D721Med (cell line): ENCODE results near the gene ZFAND2A.
"Not testable (repeated sequence)": the region's sequence is repeated elsewhere in the genome, so short reads cannot be mapped to it uniquely, and the experiment has no call there.

ENCODE experiments used
- DNase-seq: peaks from one replicate; pipeline ENCODE4 v3.0.0; 2011; ENCODE audit warnings: low spot score; ENCODE audit not compliant: insufficient read length
- FAIRE-seq: peaks from 2 replicates; lab custom pipeline; 2011; peaks lifted over from hg19 to GRCh38; lab: Jason Lieb, UNC
- TF ChIP-seq, protein P1 (sequence below): IDR thresholded peaks from 2 replicates; pipeline ENCODE4 v1.5.1; 2012; ENCODE audit warnings: mild to moderate bottlenecking, control low read depth; ENCODE audit not compliant: insufficient read depth; ENCODE audit errors: missing control alignments

Gene ZFAND2A

DNA sequence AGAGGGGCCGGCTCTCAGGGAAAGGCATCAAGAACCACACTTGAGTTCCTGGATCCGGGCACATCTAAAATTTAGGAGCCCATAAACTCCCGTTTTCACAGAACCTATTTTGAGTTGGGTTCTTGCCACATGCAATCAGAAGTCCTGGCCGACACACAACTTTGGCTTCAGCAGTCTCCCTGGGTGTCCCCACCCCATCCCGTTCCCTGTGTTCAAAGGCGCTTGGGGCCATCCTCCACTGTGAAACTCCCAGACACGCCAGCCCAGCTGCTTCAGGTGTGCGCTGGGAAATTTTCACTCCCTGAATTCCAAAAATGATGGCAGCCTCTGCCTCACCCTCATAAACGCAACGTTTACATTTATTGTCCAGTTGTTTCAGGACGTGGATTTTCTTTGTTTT, 8.4 kb upstream of the ZFAND2A start:
- FAIRE-seq = no peak
- DNase-seq = no peak
- TF ChIP-seq, protein P1, sequence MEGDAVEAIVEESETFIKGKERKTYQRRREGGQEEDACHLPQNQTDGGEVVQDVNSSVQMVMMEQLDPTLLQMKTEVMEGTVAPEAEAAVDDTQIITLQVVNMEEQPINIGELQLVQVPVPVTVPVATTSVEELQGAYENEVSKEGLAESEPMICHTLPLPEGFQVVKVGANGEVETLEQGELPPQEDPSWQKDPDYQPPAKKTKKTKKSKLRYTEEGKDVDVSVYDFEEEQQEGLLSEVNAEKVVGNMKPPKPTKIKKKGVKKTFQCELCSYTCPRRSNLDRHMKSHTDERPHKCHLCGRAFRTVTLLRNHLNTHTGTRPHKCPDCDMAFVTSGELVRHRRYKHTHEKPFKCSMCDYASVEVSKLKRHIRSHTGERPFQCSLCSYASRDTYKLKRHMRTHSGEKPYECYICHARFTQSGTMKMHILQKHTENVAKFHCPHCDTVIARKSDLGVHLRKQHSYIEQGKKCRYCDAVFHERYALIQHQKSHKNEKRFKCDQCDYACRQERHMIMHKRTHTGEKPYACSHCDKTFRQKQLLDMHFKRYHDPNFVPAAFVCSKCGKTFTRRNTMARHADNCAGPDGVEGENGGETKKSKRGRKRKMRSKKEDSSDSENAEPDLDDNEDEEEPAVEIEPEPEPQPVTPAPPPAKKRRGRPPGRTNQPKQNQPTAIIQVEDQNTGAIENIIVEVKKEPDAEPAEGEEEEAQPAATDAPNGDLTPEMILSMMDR = no peak

DNA sequence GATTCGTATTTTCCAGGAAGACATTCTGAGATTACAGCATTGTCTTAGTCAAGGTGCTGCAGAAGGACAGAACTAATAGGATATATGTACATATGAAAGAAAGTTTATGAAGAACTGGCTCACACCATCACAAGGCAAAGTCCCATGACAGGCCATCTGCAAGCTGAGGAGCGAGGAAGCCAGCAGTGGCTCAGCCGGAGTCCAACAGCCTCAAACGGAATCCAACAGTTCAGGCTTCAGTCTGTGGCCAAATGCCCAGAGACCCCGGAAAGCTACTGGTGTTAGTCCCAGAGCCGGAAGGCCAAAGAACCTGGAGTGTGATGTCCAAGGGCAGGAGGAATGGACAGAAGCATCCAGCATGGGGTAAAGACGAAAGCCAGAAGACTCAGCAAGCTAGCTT, 4.4 kb upstream of the ZFAND2A start:
- TF ChIP-seq, protein P1 = no peak
- FAIRE-seq = no peak

DNA sequence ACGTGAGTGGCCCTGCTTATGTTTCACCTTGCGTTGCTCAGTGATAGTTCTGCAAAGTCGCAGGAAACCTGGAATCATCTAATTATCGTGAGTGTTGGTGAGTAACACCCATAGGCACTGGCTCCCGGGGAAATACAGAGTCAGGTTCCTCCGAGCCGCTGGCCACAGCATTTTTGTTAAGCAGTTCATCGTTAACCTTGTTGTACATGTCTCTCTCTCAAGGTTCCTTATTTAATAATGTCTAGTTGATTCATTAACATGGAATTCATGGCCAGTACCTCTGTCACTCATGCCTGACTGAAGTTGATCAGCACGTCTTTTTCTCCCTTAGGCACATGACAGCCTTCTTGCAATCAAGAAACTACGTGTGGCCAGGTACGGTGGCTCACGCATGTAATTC, 3.1 kb upstream of the ZFAND2A start:
- TF ChIP-seq, protein P1 = no peak
- FAIRE-seq (no peak), DNase-seq (no peak)

More for the DNA sequence above, 4.4 kb upstream of the ZFAND2A start:
- DNase-seq = no peak

DNA sequence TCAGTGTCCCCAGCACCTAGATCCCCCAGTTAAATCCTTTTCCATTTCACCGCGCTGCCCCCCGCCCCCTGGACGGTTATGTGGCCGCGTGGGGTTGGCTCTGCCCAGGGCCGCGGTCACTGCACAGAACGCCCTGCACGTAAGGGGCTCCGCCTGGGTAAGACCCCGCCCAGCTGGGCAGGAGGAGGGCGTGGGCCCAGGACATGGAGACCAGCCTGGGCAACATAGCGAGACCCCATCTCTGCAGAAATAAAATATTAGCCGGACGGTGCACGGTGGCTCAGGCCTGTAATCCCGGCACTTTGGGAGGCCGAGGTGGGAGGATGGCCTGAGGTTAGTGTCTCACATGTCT, 650 bp upstream of the ZFAND2A start:
- no peak for DNase-seq

DNA sequence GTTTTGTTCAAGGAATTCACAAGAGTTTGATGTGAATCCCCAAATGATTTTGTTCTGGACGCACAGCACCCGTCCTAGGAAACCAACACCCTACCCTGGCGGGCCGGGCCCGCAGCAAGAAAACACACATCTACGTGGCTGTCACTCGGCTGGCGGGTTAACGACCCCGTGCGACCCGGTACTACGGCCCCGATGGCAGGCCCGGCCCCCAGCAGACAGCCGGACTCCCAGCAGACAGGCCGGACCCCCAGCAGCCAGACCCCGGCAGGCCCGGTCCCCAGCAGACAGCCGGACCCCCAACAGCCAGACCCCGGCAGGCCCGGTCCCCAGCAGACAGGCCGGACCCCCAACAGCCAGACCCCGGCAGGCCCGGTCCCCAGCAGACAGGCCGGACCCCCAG, 765 bp downstream of the ZFAND2A start:
- not testable (repeated sequence) for DNase-seq, FAIRE-seq

More for the DNA sequence above, 650 bp upstream of the ZFAND2A start:
- no peak for FAIRE-seq
- TF ChIP-seq, protein P1 = no peak

DNA sequence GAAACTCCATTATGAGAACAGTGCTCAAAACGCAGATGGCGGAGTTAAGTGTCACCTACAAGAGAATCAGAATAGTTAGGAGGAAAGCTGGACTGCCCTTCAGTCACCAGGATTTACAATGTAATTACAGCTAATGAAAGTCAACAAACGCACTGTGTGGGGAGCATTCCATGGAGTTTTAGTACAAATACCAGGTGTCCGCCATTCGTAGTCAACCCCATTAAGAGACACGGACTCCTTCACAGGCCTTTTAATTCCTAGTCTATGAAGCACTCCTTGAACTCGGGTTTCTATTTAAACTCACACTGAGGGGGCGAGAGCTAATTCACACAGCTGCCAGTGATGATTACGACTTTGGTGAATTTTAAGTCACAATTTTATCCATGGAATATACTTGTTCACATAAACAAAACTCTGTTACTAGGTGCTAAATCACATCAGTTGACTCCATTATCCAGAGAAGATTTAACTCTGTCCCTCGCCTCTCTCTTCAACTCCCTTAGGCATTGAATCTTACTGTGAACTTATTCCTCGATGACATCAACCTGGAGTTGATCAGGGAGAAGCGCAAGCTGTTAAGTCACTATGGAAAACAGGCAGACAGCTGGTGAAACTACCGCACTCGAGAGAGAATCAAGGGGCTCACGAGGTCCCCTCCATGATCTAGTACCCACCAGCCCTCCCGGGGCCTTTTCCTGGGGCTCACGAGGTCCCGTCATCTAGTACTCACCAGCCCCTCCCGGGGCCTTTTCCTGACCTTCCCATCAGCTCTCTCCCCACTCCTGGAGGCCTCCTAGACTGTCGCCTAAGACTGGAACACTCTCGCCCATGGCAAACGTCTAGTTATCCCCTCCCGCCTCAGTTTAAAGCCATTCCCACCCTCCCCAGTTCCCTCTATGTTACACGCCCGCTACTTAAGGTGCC, 1.5 kb downstream of the ZFAND2A start:
- FAIRE-seq (no peak), DNase-seq (no peak)
- TF ChIP-seq, protein P1 = no peak

DNA sequence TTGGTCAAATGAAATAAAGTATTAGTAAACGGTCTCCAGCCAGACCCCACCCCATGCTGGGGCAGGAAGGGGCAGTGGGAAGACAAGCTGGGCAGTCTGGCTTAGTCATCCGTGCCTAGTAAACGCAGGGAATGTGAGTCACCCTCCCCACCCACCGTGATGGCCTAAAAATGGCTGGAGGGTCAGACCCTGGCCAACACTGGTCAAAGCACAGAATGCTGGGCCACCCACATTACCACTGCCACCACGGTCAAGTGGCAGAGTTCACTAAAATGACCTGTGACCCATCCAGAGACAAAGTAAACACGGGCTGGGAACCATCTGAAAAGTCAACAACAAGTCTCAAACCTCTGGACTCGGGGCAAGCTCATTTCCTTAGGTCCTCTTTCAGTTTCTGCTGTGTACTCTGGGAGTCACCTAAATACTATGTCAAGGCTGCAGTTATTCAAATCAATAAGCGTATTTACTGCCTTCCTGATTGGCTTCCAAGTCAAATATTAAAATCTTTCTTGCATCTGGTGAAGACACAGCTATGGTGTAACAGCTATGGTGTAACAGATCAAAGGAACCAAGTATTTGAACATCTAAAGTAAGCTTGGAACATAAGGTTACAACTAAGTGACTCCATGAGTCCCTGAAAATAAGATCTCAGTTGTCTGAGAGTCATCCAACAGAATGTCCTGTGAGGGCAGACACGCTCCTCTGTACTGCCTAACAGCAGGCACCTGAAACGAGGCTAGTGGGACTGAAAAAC, 3.0 kb downstream of the ZFAND2A start:
- FAIRE-seq = no peak
- DNase-seq = no peak
- TF ChIP-seq, protein P1 = no peak

DNA sequence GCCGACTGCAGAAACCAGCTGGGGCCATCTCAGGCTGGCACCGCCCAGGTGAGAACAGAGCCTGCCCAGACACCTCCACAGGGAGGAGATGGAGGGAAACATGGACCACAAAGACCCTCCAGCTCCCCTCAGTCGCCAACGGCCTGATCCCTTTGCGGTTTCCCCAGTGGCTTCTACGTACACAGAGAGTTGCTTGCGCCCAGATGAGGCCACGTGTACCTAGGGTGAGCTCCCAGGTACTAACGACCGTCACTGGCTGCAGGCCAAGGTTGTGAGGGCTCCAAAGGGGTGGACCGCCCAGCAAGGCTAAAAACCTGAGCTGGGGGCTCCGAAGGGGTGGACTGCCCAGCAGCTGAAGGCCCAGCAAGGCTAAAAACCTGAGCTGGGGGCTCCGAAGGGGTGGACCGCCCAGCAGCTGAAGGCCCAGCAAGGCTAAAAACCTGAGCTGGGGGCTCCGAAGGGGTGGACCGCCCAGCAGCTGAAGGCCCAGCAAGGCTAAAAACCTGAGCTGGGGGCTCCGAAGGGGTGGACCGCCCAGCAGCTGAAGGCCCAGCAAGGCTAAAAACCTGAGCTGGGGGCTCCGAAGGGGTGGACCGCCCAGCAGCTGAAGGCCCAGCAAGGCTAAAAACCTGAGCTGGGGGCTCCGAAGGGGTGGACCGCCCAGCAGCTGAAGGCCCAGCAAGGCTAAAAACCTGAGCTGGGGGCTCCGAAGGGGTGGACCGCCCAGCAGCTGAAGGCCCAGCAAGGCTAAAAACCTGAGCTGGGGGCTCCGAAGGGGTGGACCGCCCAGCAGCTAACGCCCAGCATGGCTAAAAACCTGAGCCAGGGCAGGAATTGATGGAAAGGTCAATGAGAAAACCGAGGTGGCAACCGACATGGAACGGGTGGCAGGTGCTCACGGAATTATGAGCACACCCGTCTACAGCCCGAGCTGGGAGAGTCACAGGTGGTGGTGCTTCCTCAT, 3.9 kb downstream of the ZFAND2A start:
- FAIRE-seq, DNase-seq: not testable (repeated sequence)
